Ishikawa (cell line): ENCODE results near the gene PRSS2.

Source experiments
- CEBPB ChIP-seq: IDR thresholded peaks from 2 replicates; pipeline ENCODE4 v1.6.1; 2012
- CREB1 ChIP-seq: IDR thresholded peaks from 2 replicates; pipeline ENCODE4 v1.6.1; 2012; ENCODE audit warnings: low read depth
- EGR1 ChIP-seq: IDR thresholded peaks from 2 replicates; pipeline ENCODE4 v1.6.1; 2012
- EP300 ChIP-seq: IDR thresholded peaks from 2 replicates; pipeline ENCODE4 v1.6.1; 2012; ENCODE audit warnings: borderline replicate concordance
- FOXM1 ChIP-seq: IDR thresholded peaks from 2 replicates; pipeline ENCODE4 v1.6.1; 2012; ENCODE audit warnings: low read depth, borderline replicate concordance
- MAX ChIP-seq: IDR thresholded peaks from 2 replicates; pipeline ENCODE4 v1.6.1; 2012
- NFIC ChIP-seq: IDR thresholded peaks from 2 replicates; pipeline ENCODE4 v1.6.1; 2012
- RAD21 ChIP-seq: IDR thresholded peaks from 2 replicates; pipeline ENCODE4 v1.6.1; 2012; ENCODE audit warnings: low read depth
- REST ChIP-seq: IDR thresholded peaks from 2 replicates; pipeline ENCODE4 v1.6.1; 2012; ENCODE audit warnings: low read depth, mild to moderate bottlenecking
- TAF1 ChIP-seq: IDR thresholded peaks from 2 replicates; pipeline ENCODE4 v1.6.1; 2012; ENCODE audit warnings: low read depth, mild to moderate bottlenecking
- TCF12 ChIP-seq: IDR thresholded peaks from 2 replicates; pipeline ENCODE4 v1.6.1; 2012; ENCODE audit warnings: low read depth
- TEAD4 ChIP-seq: IDR thresholded peaks from 2 replicates; pipeline ENCODE4 v1.6.1; 2012
- USF1 ChIP-seq: IDR thresholded peaks from 2 replicates; pipeline ENCODE4 v1.6.1; 2012
- YY1 ChIP-seq: IDR thresholded peaks from 2 replicates; pipeline ENCODE4 v1.6.1; 2012; ENCODE audit warnings: low read depth
- ZBTB7A ChIP-seq: IDR thresholded peaks from 2 replicates; pipeline ENCODE4 v1.6.1; 2012; ENCODE audit warnings: low read depth

PRSS2 gene

GRCh38 chr7:142792593-142792992, 21.8 kb downstream of the PRSS2 start:
- TF ChIP-seq REST (peak; percentile 53; the same call in 1 of the 2 replicates), ZBTB7A (no peak)

- no peak for TF ChIP-seq YY1
- TF ChIP-seq EGR1 = no peak
- TF ChIP-seq TCF12 = no peak
- TF ChIP-seq USF1 = no peak
- TF ChIP-seq MAX = no peak
- TF ChIP-seq ZBTB7A = no peak
- no peak for TF ChIP-seq NFIC
- TF ChIP-seq EP300 = no peak
- TF ChIP-seq FOXM1 = no peak
- TF ChIP-seq CREB1 = no peak
- TF ChIP-seq TEAD4 = no peak
- no peak for TF ChIP-seq CEBPB
- TF ChIP-seq TAF1 = no peak
- TF ChIP-seq REST = no peak
These were observed 22.4 kb downstream of the PRSS2 start for GRCh38 chr7:142793156-142793555.

GRCh38 chr7:142795339-142795863, 24.6 kb downstream of the PRSS2 start:
- TF ChIP-seq YY1 (no peak), RAD21 (no peak), USF1 (no peak), REST (no peak), TCF12 (no peak), TEAD4 (no peak), NFIC (no peak), CREB1 (no peak), CEBPB (no peak)

GRCh38 chr7:142796001-142796500, 25.3 kb downstream of the PRSS2 start:
- TF ChIP-seq TCF12 (no peak), USF1 (no peak), REST (no peak), ZBTB7A (no peak), EP300 (no peak), EGR1 (no peak), TEAD4 (no peak), NFIC (no peak)
